Keratinocyte (primary cell): Measurements from ENCODE around the gene FAM20C. TPM values are rescaled to one million over a fixed set of nuclear protein-coding genes. Genes with fewer than 3 reads are reported as not detected.

Experiments used
- DNase-seq: peaks from one replicate; pipeline ENCODE4 v3.0.0-alpha.2; 2011; ENCODE audit warnings: low read depth, missing footprints, low spot score
- FAIRE-seq: peaks from 2 replicates; lab custom pipeline; 2011; peaks lifted over from hg19 to GRCh38; lab: Jason Lieb, UNC
- H2AFZ ChIP-seq: 2 replicates; pipeline ENCODE4 v1.6.0; 2012; ENCODE audit warnings: low read length, control low read depth, inconsistent platforms; ENCODE audit not compliant: control insufficient read depth
- H3K27ac ChIP-seq: 2 replicates; pipeline ENCODE4 v1.5.1; 2011; ENCODE audit warnings: low read length; ENCODE audit not compliant: control insufficient read depth, insufficient read depth
- H3K27me3 ChIP-seq: 3 replicates; pipeline ENCODE4 v1.6.0; 2011; ENCODE audit warnings: low read length; ENCODE audit not compliant: control insufficient read depth, insufficient read depth; ENCODE audit errors: extremely low read depth
- H3K36me3 ChIP-seq, 2 experiments: 2 replicates in 1 of 2; 3 replicates in 1 of 2; pipeline ENCODE4 v1.5.1; 2011; ENCODE audit warnings: low read length in 2 of 2, mild to moderate bottlenecking in 1 of 2; ENCODE audit not compliant: control insufficient read depth in 2 of 2, insufficient read depth in 2 of 2; ENCODE audit errors: extremely low read depth in 1 of 2
- H3K4me1 ChIP-seq: 3 replicates; pipeline ENCODE4 v1.5.1; 2011; ENCODE audit warnings: low read length; ENCODE audit not compliant: control insufficient read depth, insufficient read depth; ENCODE audit errors: extremely low read depth
- H3K4me2 ChIP-seq: 3 replicates; pipeline ENCODE4 v1.6.0; 2011; ENCODE audit warnings: low read depth, low read length; ENCODE audit not compliant: control insufficient read depth, insufficient read depth; ENCODE audit errors: extremely low read depth
- H3K4me3 ChIP-seq, 3 experiments: fragments of 200-600 bp in 1 of 3; sonication (generic) in 1 of 3; 2 replicates in 2 of 3; 3 replicates in 1 of 3; pipeline ENCODE4 v1.5.1; 2011 to 2016; ENCODE audit warnings: low read length in 3 of 3, mild to moderate bottlenecking in 3 of 3, control low read depth in 2 of 3, inconsistent platforms in 1 of 3, low read depth in 1 of 3, mixed read lengths in 1 of 3, mixed run types in 1 of 3, moderate library complexity in 1 of 3; ENCODE audit not compliant: control insufficient read depth in 2 of 3, insufficient read depth in 2 of 3; ENCODE audit errors: extremely low read depth in 1 of 3
- H3K79me2 ChIP-seq: 2 replicates; pipeline ENCODE4 v1.6.0; 2012; ENCODE audit warnings: low read length; ENCODE audit not compliant: control insufficient read depth, insufficient read depth
- H3K9ac ChIP-seq: 3 replicates; pipeline ENCODE4 v1.6.0; 2011; ENCODE audit warnings: low read length; ENCODE audit not compliant: control insufficient read depth, insufficient read depth; ENCODE audit errors: extremely low read depth
- H3K9me1 ChIP-seq: 3 replicates; pipeline ENCODE4 v1.6.0; 2011; ENCODE audit warnings: low read length; ENCODE audit not compliant: control insufficient read depth, insufficient read depth; ENCODE audit errors: extremely low read depth
- H3K9me3 ChIP-seq: 2 replicates; pipeline ENCODE4 v1.5.1; 2012; ENCODE audit warnings: low read depth, low read length; ENCODE audit not compliant: control insufficient read depth
- H4K20me1 ChIP-seq: 3 replicates; pipeline ENCODE4 v1.6.0; 2011; ENCODE audit warnings: low read length; ENCODE audit not compliant: control insufficient read depth, insufficient read depth; ENCODE audit errors: extremely low read depth
- EZH2 ChIP-seq: IDR thresholded peaks from one replicate; pipeline ENCODE4 v1.6.1; 2012; ENCODE audit warnings: inconsistent platforms, mild to moderate bottlenecking, low read length, moderate library complexity
- dilution Hi-C: fragments of 300-500 bp; cut with MboI; formaldehyde crosslinking; loops from one replicate; pipeline ENCODE4 v1.7.0; 2020; ENCODE audit warnings: low sequenced_read_pairs; ENCODE audit not compliant: extremely low pct_ligation_motif_present
- polyA plus RNA-seq, 5 experiments: library from polyadenylated mRNA; depleted of rRNA in 3 of 5; stranded (reverse) in 3 of 5; stranded (forward) in 1 of 5; unstranded in 1 of 5; fragments of >200 nt; gene quantifications; 1 replicate in 1 of 5; 2 replicates in 3 of 5; 3 replicates in 1 of 5; pipeline versions ENCODE4 v1.2.1 to v1.2.3, GENCODE V29; 2011 to 2012; ENCODE audit warnings: missing spikeins in 2 of 5, low read depth in 1 of 5, low replicate concordance in 1 of 5
- TF ChIP-seq, protein P1 (sequence below), 3 experiments: IDR thresholded peaks in 1 of 3; conservative IDR thresholded peaks in 1 of 3; optimal IDR thresholded peaks in 1 of 3; 2 replicates in 2 of 3; 3 replicates in 1 of 3; pipeline versions ENCODE3 to v1.5.1; 2011; ENCODE audit warnings: low read length in 3 of 3, mild to moderate bottlenecking in 3 of 3, moderate library complexity in 2 of 3, control low read depth in 1 of 3, inconsistent platforms in 1 of 3; ENCODE audit not compliant: insufficient read depth in 2 of 3; ENCODE audit errors: extremely low read depth in 1 of 3

The FAM20C gene
- polyA plus RNA-seq, 1 donor (not counting 4 experiments of a cell fraction or from before 2014, with no cell fraction given): 3.8 TPM

DNA sequence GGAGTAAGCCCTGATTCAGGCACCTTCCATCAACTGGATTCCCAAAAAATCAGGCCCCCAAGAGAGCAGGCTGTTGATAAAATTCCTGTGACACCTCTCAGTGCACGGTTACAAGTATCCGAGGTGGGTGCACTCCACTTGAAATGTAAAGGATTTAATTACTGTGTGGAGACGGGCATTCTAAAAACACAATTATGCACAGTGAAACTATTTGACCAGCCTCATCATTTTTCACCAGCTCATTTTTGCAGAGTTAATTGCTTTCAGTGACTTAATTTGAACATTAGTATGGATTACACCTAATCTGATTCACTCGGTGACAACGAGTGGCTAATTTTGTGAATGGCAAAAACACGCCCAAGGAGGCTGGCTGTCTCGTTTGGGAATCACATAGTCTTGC lies 99.9 kb downstream of the FAM20C start:
- no peak overlapping the region for H3K27ac ChIP-seq
- H3K79me2 ChIP-seq: no peaks in the 10 kb centered on the region
- peaks cover 60% of the 10 kb centered on the region for H3K27me3 ChIP-seq
- no peak overlapping the region for H3K9ac ChIP-seq
- no peaks in the 10 kb centered on the region for H3K36me3 ChIP-seq
- no peaks in the 10 kb centered on the region for H3K4me1 ChIP-seq
- TF ChIP-seq, protein P1, sequence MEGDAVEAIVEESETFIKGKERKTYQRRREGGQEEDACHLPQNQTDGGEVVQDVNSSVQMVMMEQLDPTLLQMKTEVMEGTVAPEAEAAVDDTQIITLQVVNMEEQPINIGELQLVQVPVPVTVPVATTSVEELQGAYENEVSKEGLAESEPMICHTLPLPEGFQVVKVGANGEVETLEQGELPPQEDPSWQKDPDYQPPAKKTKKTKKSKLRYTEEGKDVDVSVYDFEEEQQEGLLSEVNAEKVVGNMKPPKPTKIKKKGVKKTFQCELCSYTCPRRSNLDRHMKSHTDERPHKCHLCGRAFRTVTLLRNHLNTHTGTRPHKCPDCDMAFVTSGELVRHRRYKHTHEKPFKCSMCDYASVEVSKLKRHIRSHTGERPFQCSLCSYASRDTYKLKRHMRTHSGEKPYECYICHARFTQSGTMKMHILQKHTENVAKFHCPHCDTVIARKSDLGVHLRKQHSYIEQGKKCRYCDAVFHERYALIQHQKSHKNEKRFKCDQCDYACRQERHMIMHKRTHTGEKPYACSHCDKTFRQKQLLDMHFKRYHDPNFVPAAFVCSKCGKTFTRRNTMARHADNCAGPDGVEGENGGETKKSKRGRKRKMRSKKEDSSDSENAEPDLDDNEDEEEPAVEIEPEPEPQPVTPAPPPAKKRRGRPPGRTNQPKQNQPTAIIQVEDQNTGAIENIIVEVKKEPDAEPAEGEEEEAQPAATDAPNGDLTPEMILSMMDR (optimal IDR thresholded peaks at IDR 0.05 in 1 of 3, IDR thresholded peaks at IDR 0.05 in 1 of 3, conservative IDR thresholded peaks at IDR 0.05 in 1 of 3; ENCODE audit: extremely low read depth in 1 of 3, insufficient read depth in 2 of 3, low read length in 3 of 3): no peak
- TF ChIP-seq EZH2: no peak
- no peaks in the 10 kb centered on the region for H3K9me3 ChIP-seq
- H3K4me2 ChIP-seq: no peak overlapping the region
- no peaks in the 10 kb centered on the region for H3K9me1 ChIP-seq
- no peak for DNase-seq
- no peak overlapping the region for H2AFZ ChIP-seq
- H4K20me1 ChIP-seq: no peaks in the 10 kb centered on the region
- dilution Hi-C loops: no loop called here
- no peak for FAIRE-seq
- no peak overlapping the region for H3K4me3 ChIP-seq

DNA sequence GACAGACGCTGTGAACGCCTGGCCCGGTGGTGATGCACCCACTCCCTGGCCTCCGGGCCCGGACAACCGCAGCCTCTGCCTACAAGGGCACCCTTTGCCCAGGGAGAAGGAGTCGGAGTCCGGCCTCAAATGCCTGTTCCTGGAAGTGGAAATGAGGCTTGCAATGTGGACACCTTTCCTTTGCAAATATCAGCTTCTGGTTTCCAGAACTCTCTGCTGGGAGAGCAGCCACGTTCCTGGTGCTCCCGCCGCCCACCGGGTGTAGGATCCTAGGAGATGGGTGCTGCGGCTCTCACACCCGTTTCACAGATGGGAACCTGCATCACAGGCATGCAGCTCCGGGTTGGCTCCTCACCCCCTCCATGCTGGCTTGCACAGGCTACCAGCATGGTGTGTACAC lies 100.5 kb downstream of the FAM20C start:
- Histone ChIP-seq H3K36me3 (no peaks in the 10 kb centered on the region), H3K79me2 (no peaks in the 10 kb centered on the region), H3K4me2 (no peak overlapping the region), H3K9me3 (no peaks in the 10 kb centered on the region), H3K27ac (no peak overlapping the region), H3K9ac (no peak overlapping the region), H3K9me1 (no peaks in the 10 kb centered on the region), H2AFZ (no peak overlapping the region), H3K4me1 (no peaks in the 10 kb centered on the region), H3K27me3 (peaks cover 59% of the 10 kb centered on the region), H4K20me1 (no peaks in the 10 kb centered on the region), H3K4me3 (no peak overlapping the region)
- dilution Hi-C loops: no loop called here
- DNase-seq (no peak), FAIRE-seq (no peak)
- no peak for TF ChIP-seq EZH2
- TF ChIP-seq, protein P1 (optimal IDR thresholded peaks at IDR 0.05 in 1 of 3, IDR thresholded peaks at IDR 0.05 in 1 of 3, conservative IDR thresholded peaks at IDR 0.05 in 1 of 3; ENCODE audit: extremely low read depth in 1 of 3, insufficient read depth in 2 of 3, low read length in 3 of 3): no peak
